ENCODE measurements around the gene DCST1. TPM values are rescaled to one million over a fixed set of nuclear protein-coding genes. Genes with fewer than 3 reads are reported as not detected.

Gene DCST1
- total RNA-seq, 1 experiment from 2014 or later = not detected

GRCh38 chr1:155037043-155037442 is 3.4 kb downstream of the DCST1 start:
- POLR2A ChIA-PET (ENCODE audit: unreplicated experiment) = no interaction called here
- Histone ChIP-seq H3K4me3 (ENCODE audit: low read length) (no peak overlapping the region), H4K20me1 (ENCODE audit: low read length) (no peaks in the 10 kb centered on the region), H3K36me3 (ENCODE audit: low read depth, low read length) (no peaks in the 10 kb centered on the region), H3K4me1 (ENCODE audit: insufficient read depth, low read length) (peaks cover 18% of the 10 kb centered on the region), H3K27me3 (ENCODE audit: low read length) (no peaks in the 10 kb centered on the region), H3K79me2 (ENCODE audit: low read length) (no peaks in the 10 kb centered on the region), H3K9me3 (ENCODE audit: low read length) (no peaks in the 10 kb centered on the region), H2AFZ (ENCODE audit: low read length) (no peak overlapping the region), H3K4me2 (ENCODE audit: low read length) (no peak overlapping the region), H3F3A (ENCODE audit: low read length, unreplicated experiment) (no peaks in the 10 kb centered on the region), H3K9me2 (replicated peaks; ENCODE audit: low read length) (no peaks in the 10 kb centered on the region), H3K9ac (ENCODE audit: low read length) (no peak overlapping the region), H3K27ac (ENCODE audit: low read length) (no peak overlapping the region)
- BruUV-seq (replicated peaks) = no TSS peak
- ATAC-seq = no peak
- intact Hi-C loops (cut with micrococcal nuclease) = no loop called here
- no peak for TF ChIP-seq EZH2 (IDR thresholded peaks at IDR 0.05; ENCODE audit: low read length, unreplicated experiment)
- TF ChIP-seq, protein P1, sequence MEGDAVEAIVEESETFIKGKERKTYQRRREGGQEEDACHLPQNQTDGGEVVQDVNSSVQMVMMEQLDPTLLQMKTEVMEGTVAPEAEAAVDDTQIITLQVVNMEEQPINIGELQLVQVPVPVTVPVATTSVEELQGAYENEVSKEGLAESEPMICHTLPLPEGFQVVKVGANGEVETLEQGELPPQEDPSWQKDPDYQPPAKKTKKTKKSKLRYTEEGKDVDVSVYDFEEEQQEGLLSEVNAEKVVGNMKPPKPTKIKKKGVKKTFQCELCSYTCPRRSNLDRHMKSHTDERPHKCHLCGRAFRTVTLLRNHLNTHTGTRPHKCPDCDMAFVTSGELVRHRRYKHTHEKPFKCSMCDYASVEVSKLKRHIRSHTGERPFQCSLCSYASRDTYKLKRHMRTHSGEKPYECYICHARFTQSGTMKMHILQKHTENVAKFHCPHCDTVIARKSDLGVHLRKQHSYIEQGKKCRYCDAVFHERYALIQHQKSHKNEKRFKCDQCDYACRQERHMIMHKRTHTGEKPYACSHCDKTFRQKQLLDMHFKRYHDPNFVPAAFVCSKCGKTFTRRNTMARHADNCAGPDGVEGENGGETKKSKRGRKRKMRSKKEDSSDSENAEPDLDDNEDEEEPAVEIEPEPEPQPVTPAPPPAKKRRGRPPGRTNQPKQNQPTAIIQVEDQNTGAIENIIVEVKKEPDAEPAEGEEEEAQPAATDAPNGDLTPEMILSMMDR (conservative IDR thresholded peaks at IDR 0.05; ENCODE audit: low read depth, low read length) = no peak
- no peak for TF ChIP-seq EZH2phosphoT487 (IDR thresholded peaks at IDR 0.05; ENCODE audit: borderline replicate concordance, low read length)
- no peak for DNase-seq
- CTCF ChIA-PET = no interaction called here

- BruUV-seq (replicated peaks) = no TSS peak
- no peaks in the 10 kb centered on the region for H3K9me3 ChIP-seq (ENCODE audit: low read length)
- H2AFZ ChIP-seq (ENCODE audit: low read length) = peak overlapping the region; percentile 5
- no peaks in the 10 kb centered on the region for H3K36me3 ChIP-seq (ENCODE audit: low read depth, low read length)
- DNase-seq (no peak), ATAC-seq (no peak)
- ChIA-PET CTCF (interaction anchor here (0.6 to 1.6 kb wide), 5 partner anchors 13 to 54 kb away, joined by 3 to 9 read pairs (median 4); partner anchors contain the start of gene ADAM15), POLR2A (ENCODE audit: unreplicated experiment) (interaction anchor here (0.6 kb wide), 2 partner anchors 13 to 417 kb away, joined by 3 to 6 read pairs; no protein-coding TSS in a partner anchor)
- no peaks in the 10 kb centered on the region for H3F3A ChIP-seq (ENCODE audit: low read length, unreplicated experiment)
- no peak overlapping the region for H3K4me3 ChIP-seq (ENCODE audit: low read length)
- intact Hi-C loops (cut with micrococcal nuclease) = no loop called here
- no peaks in the 10 kb centered on the region for H3K9me2 ChIP-seq (replicated peaks; ENCODE audit: low read length)
- no peaks in the 10 kb centered on the region for H3K27me3 ChIP-seq (ENCODE audit: low read length)
- H3K4me2 ChIP-seq (ENCODE audit: low read length) = peak overlapping the region; percentile 32
- peaks cover 18% of the 10 kb centered on the region for H3K4me1 ChIP-seq (ENCODE audit: insufficient read depth, low read length)
- no peak overlapping the region for H3K9ac ChIP-seq (ENCODE audit: low read length)
- H3K79me2 ChIP-seq (ENCODE audit: low read length) = no peaks in the 10 kb centered on the region
- TF ChIP-seq EZH2phosphoT487 (IDR thresholded peaks at IDR 0.05; ENCODE audit: borderline replicate concordance, low read length) (no peak), EZH2 (IDR thresholded peaks at IDR 0.05; ENCODE audit: low read length, unreplicated experiment) (no peak)
- TF ChIP-seq, protein P1 (conservative IDR thresholded peaks at IDR 0.05; ENCODE audit: low read depth, low read length) = no peak
- H4K20me1 ChIP-seq (ENCODE audit: low read length) = no peaks in the 10 kb centered on the region
- H3K27ac ChIP-seq (ENCODE audit: low read length) = peak overlapping the region; percentile 6; the same call in 1 of the 2 replicates
Observed at GRCh38 chr1:155037851-155038441, 4.3 kb downstream of the DCST1 start.
